ENCODE data around the gene TRDN. TPM values are rescaled to one million over a fixed set of nuclear protein-coding genes. Genes with fewer than 3 reads are reported as not detected.

Gene TRDN
- total RNA-seq, 1 experiment from 2014 or later, result 10.4 TPM

DNA sequence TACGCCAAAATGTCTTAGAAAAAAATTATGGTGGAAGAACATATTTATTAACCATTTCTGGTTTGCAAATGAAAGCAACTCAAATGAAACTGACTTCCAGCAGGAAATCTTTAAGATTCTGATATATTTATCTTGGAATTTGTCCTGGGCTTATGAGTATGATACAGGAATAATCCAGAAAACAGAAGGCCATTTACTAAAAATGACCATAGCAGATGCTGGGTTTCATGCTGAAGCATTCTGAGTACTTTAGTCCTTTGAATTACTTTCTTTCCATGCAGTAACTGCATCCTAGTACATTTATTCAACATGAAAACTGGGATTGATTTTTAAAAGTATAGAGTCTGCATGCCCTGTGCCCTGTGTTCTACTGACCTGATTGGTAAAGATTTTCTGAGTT lies 468.3 kb downstream of the TRDN start:
- H3K4me2 ChIP-seq (ENCODE audit: insufficient read depth, insufficient read length, low read length), result no peak overlapping the region
- no peaks in the 10 kb centered on the region for H3K27me3 ChIP-seq (ENCODE audit: insufficient read depth, low read length)
- no peak overlapping the region for H3T11ph ChIP-seq (ENCODE audit: low read length)
- H3K79me1 ChIP-seq (ENCODE audit: insufficient read depth, low read depth, low read length, poor library complexity, severe bottlenecking), result no peaks in the 10 kb centered on the region
- H2BK15ac ChIP-seq (ENCODE audit: low read depth, low read length), result no peak overlapping the region
- Mint-ChIP-seq H3K36me3 (ENCODE audit: insufficient read depth in 1 of 3, low read depth in 3 of 3) (no peaks in the 10 kb centered on the region), H3K9me3 (no peaks in the 10 kb centered on the region), H3K27ac (no peak overlapping the region), H3K27me3 (ENCODE audit: low read depth) (no peaks in the 10 kb centered on the region), H3K4me3 (no peak overlapping the region), H3K4me1 (no peaks in the 10 kb centered on the region; a peak in 1 of 4 replicates)
- H3K9me3 ChIP-seq (ENCODE audit: control insufficient read depth, low read depth, low read length), result no peaks in the 10 kb centered on the region
- no peak for DNase-seq
- no peak overlapping the region for H3K14ac ChIP-seq (ENCODE audit: insufficient read depth, low read length)
- H3K18ac ChIP-seq (ENCODE audit: insufficient read length, low read depth, low read length), result no peak overlapping the region
- no peak overlapping the region for H3K9ac ChIP-seq (ENCODE audit: extremely low read depth, insufficient read length, low read length)
- H4K5ac ChIP-seq (ENCODE audit: insufficient read length, low read depth, low read length), result no peak overlapping the region
- no peaks in the 10 kb centered on the region for H3K79me2 ChIP-seq (ENCODE audit: insufficient read depth, low read length)
- TF ChIP-seq, protein P1, sequence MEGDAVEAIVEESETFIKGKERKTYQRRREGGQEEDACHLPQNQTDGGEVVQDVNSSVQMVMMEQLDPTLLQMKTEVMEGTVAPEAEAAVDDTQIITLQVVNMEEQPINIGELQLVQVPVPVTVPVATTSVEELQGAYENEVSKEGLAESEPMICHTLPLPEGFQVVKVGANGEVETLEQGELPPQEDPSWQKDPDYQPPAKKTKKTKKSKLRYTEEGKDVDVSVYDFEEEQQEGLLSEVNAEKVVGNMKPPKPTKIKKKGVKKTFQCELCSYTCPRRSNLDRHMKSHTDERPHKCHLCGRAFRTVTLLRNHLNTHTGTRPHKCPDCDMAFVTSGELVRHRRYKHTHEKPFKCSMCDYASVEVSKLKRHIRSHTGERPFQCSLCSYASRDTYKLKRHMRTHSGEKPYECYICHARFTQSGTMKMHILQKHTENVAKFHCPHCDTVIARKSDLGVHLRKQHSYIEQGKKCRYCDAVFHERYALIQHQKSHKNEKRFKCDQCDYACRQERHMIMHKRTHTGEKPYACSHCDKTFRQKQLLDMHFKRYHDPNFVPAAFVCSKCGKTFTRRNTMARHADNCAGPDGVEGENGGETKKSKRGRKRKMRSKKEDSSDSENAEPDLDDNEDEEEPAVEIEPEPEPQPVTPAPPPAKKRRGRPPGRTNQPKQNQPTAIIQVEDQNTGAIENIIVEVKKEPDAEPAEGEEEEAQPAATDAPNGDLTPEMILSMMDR (conservative IDR thresholded peaks at IDR 0.05), result no peak
- no peaks in the 10 kb centered on the region for H4K20me1 ChIP-seq (ENCODE audit: control insufficient read depth, insufficient read depth, insufficient read length)
- no peaks in the 10 kb centered on the region for H3K4me1 ChIP-seq (ENCODE audit: insufficient read depth, low read length)
- no peak overlapping the region for H3K27ac ChIP-seq (ENCODE audit: insufficient read length, low read depth, low read length)
- no peak overlapping the region for H2BK120ac ChIP-seq (ENCODE audit: low read depth, low read length, poor library complexity, severe bottlenecking)
- H2BK12ac ChIP-seq (ENCODE audit: insufficient read length, low read depth, low read length), result no peak overlapping the region
- no peak overlapping the region for H3K4ac ChIP-seq (ENCODE audit: low read depth, low read length)
- H3K56ac ChIP-seq (ENCODE audit: insufficient read length, low read depth, low read length), result no peak overlapping the region
- no CpG with 5 or more reads among the region's 1 CpG for WGBS (ENCODE audit: extremely low coverage, insufficient read length, low lambda C conversion rate)
- H3K23me2 ChIP-seq (ENCODE audit: insufficient read length, low read depth, low read length, poor library complexity, severe bottlenecking), result no peaks in the 10 kb centered on the region
- H2BK20ac ChIP-seq (ENCODE audit: low read depth, low read length, poor library complexity, severe bottlenecking), result no peak overlapping the region
- no peak overlapping the region for H2AK5ac ChIP-seq (ENCODE audit: insufficient read length, low read length)
- H4K91ac ChIP-seq (ENCODE audit: insufficient read length, low read depth, low read length), result no peak overlapping the region
- H2BK5ac ChIP-seq (ENCODE audit: insufficient read length, low read length), result no peak overlapping the region
- no peak overlapping the region for H3K23ac ChIP-seq (ENCODE audit: insufficient read length, low read depth, low read length)
- no peak overlapping the region for H4K8ac ChIP-seq (replicated peaks; ENCODE audit: insufficient read length, low read depth, low read length)
- no peak overlapping the region for H2AFZ ChIP-seq (ENCODE audit: low read length)

Other genes starting within 250 kb of the TRDN start
- gene NKAIN2, start 166.9 kb upstream of the TRDN start, total RNA-seq (2021), result 0.17 and 0.29 TPM in 2 replicates